GM12878 (cell line): ENCODE data around the gene TMEM214. TPM values are rescaled to one million over a fixed set of nuclear protein-coding genes. Genes with fewer than 3 reads are reported as not detected.

Experiments used
- ATAC-seq: fragments of 200-7000 bp; cut with Tn5 transposase; 3 replicates; pipeline ENCODE4 v1.9.1; 2020; ENCODE audit warnings: mild to moderate bottlenecking, moderate library complexity
- BruUV-seq: library from RNA; stranded (reverse); fragments of 400-500 nt; replicated peaks from 2 replicates; lab custom pipeline; 2021; lab: Mats Ljungman, UMichigan
- CTCF ChIA-PET: fragments of 300-600 bp; sonication (Branson Sonifier 250); formaldehyde crosslinking; extraction: SDS; loops from one replicate; lab custom pipeline; 2021; ENCODE audit warnings: inconsistent platforms; lab: Yijun Ruan, JAX
- POLR2A ChIA-PET: fragments of 350-600 bp; formaldehyde crosslinking; extraction: SDS; loops from one replicate; lab custom pipeline; 2021; ENCODE audit warnings: inconsistent platforms; lab: Charles Lee
- RAD21 ChIA-PET: fragments of 300-600 bp; sonication (Branson Sonifier 250); formaldehyde crosslinking; loops from one replicate; lab custom pipeline; 2023; ENCODE audit warnings: antibody characterized with exemption; ENCODE audit not compliant: unreplicated experiment; lab: Charles Lee
- SMC1A ChIA-PET: fragments of 300-600 bp; sonication (Branson Sonifier 250); formaldehyde crosslinking; loops from one replicate; lab custom pipeline; 2023; ENCODE audit not compliant: unreplicated experiment, uncharacterized antibody; lab: Charles Lee
- DNase-seq: peaks from one replicate; pipeline ENCODE4 v3.0.0-alpha.2; 2011; ENCODE audit warnings: low read depth, low spot score
- FAIRE-seq: peaks from 3 replicates; lab custom pipeline; 2011; peaks lifted over from hg19 to GRCh38; lab: Jason Lieb, UNC
- H2AFZ ChIP-seq: 2 replicates; pipeline ENCODE4 v1.6.0; 2011; ENCODE audit warnings: low read depth, low read length, control low read depth; ENCODE audit not compliant: control insufficient read depth
- H3K27ac ChIP-seq: 2 replicates; pipeline ENCODE4 v1.5.1; 2011; ENCODE audit warnings: control low read depth; ENCODE audit not compliant: control insufficient read depth, insufficient read depth
- H3K27me3 ChIP-seq, 2 experiments: replicated peaks in 1 of 2; 2 replicates each; pipeline versions ENCODE4 v1.6.0 to v1.6.1; 2011; ENCODE audit warnings: low read length in 1 of 2; ENCODE audit not compliant: control insufficient read depth in 2 of 2, insufficient read depth in 2 of 2
- H3K36me3 ChIP-seq, 2 experiments: 2 replicates each; pipeline ENCODE4 v1.5.1; 2011; ENCODE audit warnings: low read length in 1 of 2; ENCODE audit not compliant: control insufficient read depth in 2 of 2, insufficient read depth in 2 of 2
- H3K4me1 ChIP-seq: 2 replicates; pipeline ENCODE4 v1.6.1; 2011; ENCODE audit warnings: mild to moderate bottlenecking, low read length, moderate library complexity, mixed read lengths; ENCODE audit not compliant: control insufficient read depth, insufficient read depth
- H3K4me2 ChIP-seq: 2 replicates; pipeline ENCODE4 v1.6.0; 2011; ENCODE audit warnings: control low read depth; ENCODE audit not compliant: control insufficient read depth, insufficient read depth
- H3K4me3 ChIP-seq: fragments of 200-600 bp; sonication (generic); 2 replicates; pipeline ENCODE4 v1.5.1; 2016
- H3K79me2 ChIP-seq: 2 replicates; pipeline ENCODE4 v1.6.0; 2011; ENCODE audit warnings: low read length; ENCODE audit not compliant: control insufficient read depth, insufficient read depth
- H3K9ac ChIP-seq: 2 replicates; pipeline ENCODE4 v1.8.0; 2011; ENCODE audit warnings: low read length, control low read depth, mixed read lengths; ENCODE audit not compliant: control insufficient read depth, insufficient read depth
- H3K9me3 ChIP-seq: replicated peaks from 3 replicates; pipeline ENCODE4 v1.5.1; 2011; ENCODE audit warnings: mild to moderate bottlenecking, low read length; ENCODE audit not compliant: control insufficient read depth, insufficient read depth
- H4K20me1 ChIP-seq: 2 replicates; pipeline ENCODE4 v1.6.0; 2011; ENCODE audit not compliant: control insufficient read depth, insufficient read depth
- ATF2 ChIP-seq: IDR thresholded peaks from 2 replicates; pipeline ENCODE4 v1.6.1; 2012; ENCODE audit warnings: low read length, inconsistent platforms
- CREB1 ChIP-seq: IDR thresholded peaks from 2 replicates; pipeline ENCODE4 v1.6.1; 2012; ENCODE audit warnings: low read depth, mild to moderate bottlenecking, inconsistent platforms
- E2F4 ChIP-seq: IDR thresholded peaks from 2 replicates; pipeline ENCODE4 v1.6.1; 2012; ENCODE audit warnings: low read depth, low read length, improper control_type of control experiment
- E4F1 ChIP-seq: fragments of 450-650 bp; IDR thresholded peaks from 2 replicates; pipeline ENCODE4 v1.6.1; 2018; ENCODE audit warnings: borderline replicate concordance, mild to moderate bottlenecking; ENCODE audit not compliant: partially characterized antibody
- ETV6 ChIP-seq, 2 experiments: fragments of 450-650 bp in 1 of 2; IDR thresholded peaks in 1 of 2; conservative IDR thresholded peaks in 1 of 2; 2 replicates each; pipeline ENCODE4 v1.6.1; 2014; ENCODE audit warnings: antibody characterized with exemption in 1 of 2, borderline replicate concordance in 1 of 2, low read depth in 1 of 2, mild to moderate bottlenecking in 1 of 2, moderate library complexity in 1 of 2
- IRF5 ChIP-seq: fragments of 450-650 bp; IDR thresholded peaks from 2 replicates; pipeline ENCODE4 v1.6.1; 2017; ENCODE audit warnings: borderline replicate concordance
- JUNB ChIP-seq: IDR thresholded peaks from 2 replicates; pipeline ENCODE4 v1.6.1; 2016; ENCODE audit warnings: antibody characterized with exemption, mild to moderate bottlenecking
- MLLT1 ChIP-seq: fragments of 450-650 bp; IDR thresholded peaks from 2 replicates; pipeline ENCODE4 v1.6.1; 2016; ENCODE audit warnings: mild to moderate bottlenecking
- MTA2 ChIP-seq: fragments of 450-650 bp; IDR thresholded peaks from 2 replicates; pipeline ENCODE4 v1.6.1; 2016; ENCODE audit warnings: low read depth, mild to moderate bottlenecking, moderate library complexity
- MYB ChIP-seq: fragments of 150-350 bp; IDR thresholded peaks from 2 replicates; pipeline ENCODE4 v1.6.1; 2014; ENCODE audit warnings: mild to moderate bottlenecking, low read depth, low read length, borderline replicate concordance
- NFYA ChIP-seq: IDR thresholded peaks from 2 replicates; pipeline ENCODE4 v1.6.1; 2011; ENCODE audit warnings: low read depth, mild to moderate bottlenecking, low read length, improper control_type of control experiment, borderline replicate concordance
- PML ChIP-seq: IDR thresholded peaks from 2 replicates; pipeline ENCODE4 v1.6.1; 2012; ENCODE audit warnings: low read length, inconsistent platforms
- RUNX3 ChIP-seq: IDR thresholded peaks from 2 replicates; pipeline ENCODE4 v1.6.1; 2012; ENCODE audit warnings: low read length, inconsistent platforms
- STAT1 ChIP-seq: fragments of 450-650 bp; conservative IDR thresholded peaks from 2 replicates; pipeline ENCODE4 v1.6.1; 2014; ENCODE audit warnings: antibody characterized with exemption, mild to moderate bottlenecking
- ZNF622 ChIP-seq: fragments of 450-650 bp; IDR thresholded peaks from 2 replicates; pipeline ENCODE4 v1.6.1; 2017; ENCODE audit warnings: mild to moderate bottlenecking, inconsistent platforms
- WGBS: methylation state at CpG from one replicate; pipeline ENCODE4 v1.1.6; 2016; ENCODE audit warnings: low lambda C conversion rate; ENCODE audit not compliant: insufficient replicate concordance, insufficient coverage; ENCODE audit errors: missing lambda C conversion rate; 5-methylcytosine and 5-hydroxymethylcytosine counted together
- in situ Hi-C: fragments of 300-500 bp; cut with MboI; formaldehyde crosslinking; loops from 9 replicates; pipeline ENCODE4 v1.14.3; 2018; ENCODE audit warnings: mixed read lengths
- intact Hi-C: fragments of 100-400 bp; cut with micrococcal nuclease; formaldehyde crosslinking; loops from one replicate; pipeline ENCODE4 v1.14.2; 2022; ENCODE audit not compliant: unreplicated experiment
- polyA plus RNA-seq, 11 experiments: library from polyadenylated mRNA; depleted of rRNA in 4 of 11; unstranded in 6 of 11; stranded (reverse) in 5 of 11; fragments of >200 nt; fragmentation: Nextera tagmentation in 4 of 11; fragmentation: Illumina TruSeq in 1 of 11; extraction: Ambion mirVana in 4 of 11; extraction: Trizol in 1 of 11; gene quantifications; 1 replicate in 1 of 11; 2 replicates in 10 of 11; pipeline versions ENCODE4 v1.2.1 to v1.2.3, GENCODE V29; 2011 to 2016; ENCODE audit warnings: inconsistent platforms in 2 of 11, missing spikeins in 2 of 11, low read depth in 1 of 11
- total RNA-seq, 4 experiments: library from RNA; depleted of rRNA in 3 of 4; stranded (reverse); fragments of >200 nt in 3 of 4; fragmentation: Illumina TruSeq in 1 of 4; extraction: Trizol in 1 of 4; gene quantifications; 2 replicates each; pipeline versions ENCODE4 v1.2.1 to v1.2.3, GENCODE V29; 2013 to 2021

Gene TMEM214
- total and polyA plus RNA-seq, 10 of the 15 experiments (the other 5 are each of a cell fraction or from before 2014, with no cell fraction given): 10.4 to 79.2 (median 45.0) TPM

- no TSS peak for BruUV-seq
- Histone ChIP-seq H3K27ac (no peak overlapping the region), H3K4me2 (no peak overlapping the region), H4K20me1 (no peaks in the 10 kb centered on the region), H2AFZ (no peak overlapping the region), H3K27me3 (no peaks in the 10 kb centered on the region), H3K4me3 (no peak overlapping the region), H3K79me2 (no peaks in the 10 kb centered on the region), H3K36me3 (peaks cover 4 to 22% of the 10 kb centered on the region in 2 experiments), H3K9me3 (no peaks in the 10 kb centered on the region), H3K4me1 (no peaks in the 10 kb centered on the region), H3K9ac (no peak overlapping the region)
- POLR2A ChIA-PET: interaction anchor here (0.9 to 2.0 kb wide), 3 partner anchors 8 to 12 kb away, joined by 3 to 8 read pairs (median 4); partner anchors contain the start of genes AGBL5 and OST4
- in situ Hi-C loops: no loop called here
- ATAC-seq: no peak
- intact Hi-C loops: no loop called here
- TF ChIP-seq MLLT1 (no peak), E4F1 (no peak), CREB1 (no peak), E2F4 (no peak), ETV6 (conservative IDR thresholded peaks at IDR 0.05 in 1 of 2, IDR thresholded peaks at IDR 0.05 in 1 of 2; ENCODE audit: borderline replicate concordance in 1 of 2, low read depth in 1 of 2) (no peak), RUNX3 (no peak), PML (no peak), NFYA (no peak), ZNF622 (no peak), MYB (no peak), STAT1 (no peak), JUNB (no peak), MTA2 (no peak), IRF5 (no peak), ATF2 (no peak)
- 95% methylated on average over 15 of the region's 15 CpGs for WGBS
- SMC1A ChIA-PET: interaction anchor here (0.6 to 1.2 kb wide), 3 partner anchors 15 to 22 kb away, joined by 3 to 5 read pairs (median 3); no protein-coding TSS in a partner anchor
- DNase-seq: no peak
- RAD21 ChIA-PET: interaction anchor here (1.1 kb wide), 1 partner anchor 9 kb away, joined by 3 read pairs; no protein-coding TSS in a partner anchor
- FAIRE-seq: no peak
- CTCF ChIA-PET: interaction anchor here (0.6 kb wide), 1 partner anchor 795 kb away, joined by 3 read pairs; no protein-coding TSS in a partner anchor
Observed at GRCh38 chr2:27059141-27059820, 26.5 kb downstream of the TMEM214 start.
